Spleen (tissue), 11 donors: ENCODE data around the gene ALOX12B. TPM values are rescaled to one million over a fixed set of nuclear protein-coding genes. Genes with fewer than 3 reads are reported as not detected.

Experiments
- DNase-seq: peaks from one replicate; pipeline ENCODE4 v3.0.0-alpha.2; 2020
- H3K27ac ChIP-seq, 8 donors: fragments of 200-600 bp; sonication (generic) in 7 of 8; 1 replicate in 4 of 8; 2 replicates in 4 of 8; pipeline versions ENCODE4 v1.5.0 to v1.8.0; 2016 to 2021; ENCODE audit warnings: inconsistent platforms in 4 of 8, mild to moderate bottlenecking in 4 of 8, moderate library complexity in 1 of 8
- H3K27me3 ChIP-seq, 7 donors: fragments of 200-600 bp; sonication (generic) in 6 of 7; replicated peaks in 1 of 7; 1 replicate in 4 of 7; 2 replicates in 3 of 7; pipeline versions ENCODE4 v1.5.0 to v1.8.0; 2016 to 2021; ENCODE audit warnings: inconsistent platforms in 3 of 7, mild to moderate bottlenecking in 1 of 7
- H3K36me3 ChIP-seq, 6 donors: fragments of 200-600 bp; sonication (generic) in 5 of 6; 1 replicate in 4 of 6; 2 replicates in 2 of 6; pipeline versions ENCODE4 v1.5.0 to v1.8.0; 2016 to 2021; ENCODE audit warnings: inconsistent platforms in 2 of 6
- H3K4me1 ChIP-seq, 6 donors: fragments of 200-600 bp; sonication (generic) in 5 of 6; 1 replicate in 3 of 6; 2 replicates in 3 of 6; pipeline versions ENCODE4 v1.5.0 to v1.8.0; 2016 to 2021; ENCODE audit warnings: inconsistent platforms in 3 of 6
- H3K4me3 ChIP-seq, 8 donors: fragments of 200-600 bp; sonication (generic) in 7 of 8; 1 replicate in 4 of 8; 2 replicates in 4 of 8; pipeline versions ENCODE4 v1.5.0 to v1.8.0; 2016 to 2021; ENCODE audit warnings: inconsistent platforms in 4 of 8, mild to moderate bottlenecking in 4 of 8, moderate library complexity in 2 of 8
- H3K9me3 ChIP-seq, 8 donors: fragments of 200-600 bp; sonication (generic) in 7 of 8; 1 replicate in 4 of 8; 2 replicates in 4 of 8; pipeline versions ENCODE4 v1.5.0 to v1.8.0; 2016 to 2021; ENCODE audit warnings: inconsistent platforms in 4 of 8
- POLR2A ChIP-seq, 3 donors: fragments of 450-650 bp; IDR thresholded peaks; one replicate each; pipeline ENCODE4 v1.5.1; 2017; ENCODE audit warnings: antibody characterized with exemption in 3 of 3, mild to moderate bottlenecking in 1 of 3
- POLR2AphosphoS5 ChIP-seq, 3 donors: sonication (generic); formaldehyde crosslinking; IDR thresholded peaks; one replicate each; pipeline ENCODE4 v1.5.1; 2017; ENCODE audit warnings: antibody characterized with exemption in 3 of 3
- WGBS, 5 donors: extraction: QIAGEN DNeasy Blood & Tissue Kit in 3 of 5; methylation state at CpG; one replicate each; pipeline versions ENCODE4 v1.1.5 to v1.1.7; 2013 to 2018; 5-methylcytosine and 5-hydroxymethylcytosine counted together
- intact Hi-C: fragments of 100-400 bp; cut with DNase I; formaldehyde crosslinking; loops from one replicate; pipeline ENCODE4 v1.15.0; 2023; ENCODE audit warnings: low total_unique reads
- polyA plus RNA-seq, 3 donors: library from polyadenylated mRNA; stranded (reverse); fragments of 200-250 nt; gene quantifications; one replicate each; pipeline ENCODE4 v1.2.1, GENCODE V29; 2013
- total RNA-seq, 7 donors: library from RNA; depleted of rRNA in 3 of 7; stranded (reverse); fragments of >200 nt in 3 of 7; fragmentation: NEBNext Ultra II Directional in 4 of 7; extraction: Animal tissue kit (Norgen Biotek cat#: 25700) in 4 of 7; gene quantifications; one replicate each; pipeline versions ENCODE4 v1.1.0 to v1.2.1, GENCODE V29; 2016 to 2021
- TF ChIP-seq, protein P1 (sequence below), 11 experiments: fragments of 200-600 bp in 7 of 11; fragments of 450-650 bp in 4 of 11; sonication (generic) in 4 of 11; IDR thresholded peaks in 8 of 11; conservative IDR thresholded peaks in 3 of 11; 1 replicate in 7 of 11; 2 replicates in 4 of 11; pipeline versions ENCODE4 v1.4.0 to v1.8.0; 2016 to 2021; ENCODE audit warnings: antibody characterized with exemption in 11 of 11, inconsistent platforms in 4 of 11, mild to moderate bottlenecking in 1 of 11
- donor health status: healthy with polysubstance abuse.
- donor health status: DM: no; HTN: no; CAD: no; lungs with moderate emphysema.
- donor health status: DM: no; HTN: no; CAD: no.
- donor health status: Bipolar disorder and iron deficiency.
- donor health status: healthy.
- donor health status: DM: no; HTN: no; CAD: no.
- donor health status: DM: yes; HTN: yes; CAD: no.

ALOX12B gene
- total and polyA plus RNA-seq, 10 donors, result 0.47 to 1.3 (median 0.86) TPM; not detected in 4

DNA sequence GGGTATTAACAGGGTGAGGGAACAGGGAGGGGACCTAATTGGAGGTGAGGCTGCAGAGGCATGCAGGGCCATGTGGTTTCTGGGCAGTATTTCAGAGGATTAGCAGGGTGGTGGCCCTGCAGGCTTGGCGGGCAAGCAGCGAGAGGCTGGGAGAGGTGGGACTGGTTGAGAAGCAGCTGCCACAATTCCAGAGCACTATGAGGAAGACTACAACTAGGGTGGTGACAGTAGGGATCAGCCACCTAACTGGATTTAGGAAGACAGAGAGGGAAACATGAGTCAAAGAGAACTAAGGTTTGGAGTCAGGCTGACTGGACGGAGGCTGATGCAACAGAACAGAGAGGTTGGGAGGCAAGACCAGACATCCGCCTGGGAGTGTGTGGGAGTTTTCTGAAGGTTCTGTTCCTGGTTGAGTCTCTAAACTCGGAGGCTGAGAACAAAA, 18.5 kb upstream of the ALOX12B start:
- H3K27ac ChIP-seq, result no peak overlapping the region
- H3K27me3 ChIP-seq, result peaks cover 0 to 31% (median 20%) of the 10 kb centered on the region in 7 donors
- DNase-seq, result no peak
- H3K9me3 ChIP-seq, result no peaks in the 10 kb centered on the region
- WGBS, 5 donors, result 74 to 88% (median 80%) methylated on average over 5 of the region's 5 CpGs
- no peak overlapping the region for H3K4me3 ChIP-seq
- TF ChIP-seq POLR2A (IDR thresholded peaks at IDR 0.05) (no peak), POLR2AphosphoS5 (IDR thresholded peaks at IDR 0.05) (no peak)
- TF ChIP-seq, protein P1, sequence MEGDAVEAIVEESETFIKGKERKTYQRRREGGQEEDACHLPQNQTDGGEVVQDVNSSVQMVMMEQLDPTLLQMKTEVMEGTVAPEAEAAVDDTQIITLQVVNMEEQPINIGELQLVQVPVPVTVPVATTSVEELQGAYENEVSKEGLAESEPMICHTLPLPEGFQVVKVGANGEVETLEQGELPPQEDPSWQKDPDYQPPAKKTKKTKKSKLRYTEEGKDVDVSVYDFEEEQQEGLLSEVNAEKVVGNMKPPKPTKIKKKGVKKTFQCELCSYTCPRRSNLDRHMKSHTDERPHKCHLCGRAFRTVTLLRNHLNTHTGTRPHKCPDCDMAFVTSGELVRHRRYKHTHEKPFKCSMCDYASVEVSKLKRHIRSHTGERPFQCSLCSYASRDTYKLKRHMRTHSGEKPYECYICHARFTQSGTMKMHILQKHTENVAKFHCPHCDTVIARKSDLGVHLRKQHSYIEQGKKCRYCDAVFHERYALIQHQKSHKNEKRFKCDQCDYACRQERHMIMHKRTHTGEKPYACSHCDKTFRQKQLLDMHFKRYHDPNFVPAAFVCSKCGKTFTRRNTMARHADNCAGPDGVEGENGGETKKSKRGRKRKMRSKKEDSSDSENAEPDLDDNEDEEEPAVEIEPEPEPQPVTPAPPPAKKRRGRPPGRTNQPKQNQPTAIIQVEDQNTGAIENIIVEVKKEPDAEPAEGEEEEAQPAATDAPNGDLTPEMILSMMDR (IDR thresholded peaks at IDR 0.05 in 8 of 11, conservative IDR thresholded peaks at IDR 0.05 in 3 of 11), result no peak
- intact Hi-C loops, result no loop called here
- H3K4me1 ChIP-seq, result peaks cover 6 to 16% (median 11%) of the 10 kb centered on the region in 6 donors
- H3K36me3 ChIP-seq, result no peaks in the 10 kb centered on the region

DNA sequence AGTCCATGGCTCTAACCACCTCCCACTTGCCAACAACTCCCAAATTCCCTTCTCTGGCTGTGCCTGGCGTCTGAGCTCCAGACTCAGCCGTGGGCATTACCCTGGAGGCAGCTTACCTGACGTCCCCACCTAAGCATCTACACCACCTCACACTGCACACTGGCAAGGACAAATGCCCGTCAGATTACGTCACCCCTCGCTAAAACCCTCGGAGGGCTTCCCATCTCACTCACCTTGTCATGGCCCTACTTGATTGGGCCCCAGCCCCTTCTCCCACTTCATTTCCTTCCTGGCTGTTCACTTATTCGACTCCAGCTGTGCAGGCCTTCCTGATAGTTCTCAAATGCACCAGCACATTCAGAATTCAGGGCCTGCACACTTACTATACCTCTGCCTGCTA, 17.4 kb upstream of the ALOX12B start:
- WGBS, 5 donors, result 55 to 65% (median 64%) methylated on average over 8 of the region's 8 CpGs
- TF ChIP-seq POLR2AphosphoS5 (IDR thresholded peaks at IDR 0.05) (no peak), POLR2A (IDR thresholded peaks at IDR 0.05) (no peak)
- TF ChIP-seq, protein P1 (IDR thresholded peaks at IDR 0.05 in 8 of 11, conservative IDR thresholded peaks at IDR 0.05 in 3 of 11), result no peak
- no peak for DNase-seq
- Histone ChIP-seq H3K4me3 (no peak overlapping the region), H3K27me3 (peaks cover 0 to 20% (median 10%) of the 10 kb centered on the region in 7 donors), H3K36me3 (no peaks in the 10 kb centered on the region), H3K4me1 (peaks cover 2 to 8% (median 4%) of the 10 kb centered on the region in 6 donors), H3K27ac (no peak overlapping the region), H3K9me3 (no peaks in the 10 kb centered on the region)
- intact Hi-C loops, result no loop called here

DNA sequence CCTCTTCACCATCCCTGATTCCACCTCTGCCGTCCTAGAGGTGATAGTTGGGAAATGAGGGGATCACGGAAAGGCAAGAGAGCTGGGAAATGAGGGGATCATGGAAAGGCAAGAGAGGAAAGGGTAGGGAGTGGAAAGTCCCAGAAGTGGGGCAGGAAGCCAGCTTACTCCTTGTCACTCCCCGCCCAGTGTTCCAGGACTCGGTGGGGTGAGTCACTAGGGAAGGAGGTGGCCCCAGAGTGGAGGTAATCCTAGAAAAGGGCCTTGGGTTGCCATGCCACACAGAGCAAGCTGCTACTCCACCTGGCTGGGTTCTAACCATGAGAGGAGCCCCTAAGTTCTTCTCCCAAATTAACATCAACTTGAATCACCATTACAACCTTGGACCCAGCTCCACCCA, 16.0 kb upstream of the ALOX12B start:
- peaks cover 0 to 6% (median 0%) of the 10 kb centered on the region in 7 donors for H3K27me3 ChIP-seq
- no peaks in the 10 kb centered on the region for H3K36me3 ChIP-seq
- TF ChIP-seq POLR2AphosphoS5 (IDR thresholded peaks at IDR 0.05), result no peak
- TF ChIP-seq, protein P1 (IDR thresholded peaks at IDR 0.05 in 8 of 11, conservative IDR thresholded peaks at IDR 0.05 in 3 of 11), result no peak
- TF ChIP-seq POLR2A (IDR thresholded peaks at IDR 0.05), result no peak

DNA sequence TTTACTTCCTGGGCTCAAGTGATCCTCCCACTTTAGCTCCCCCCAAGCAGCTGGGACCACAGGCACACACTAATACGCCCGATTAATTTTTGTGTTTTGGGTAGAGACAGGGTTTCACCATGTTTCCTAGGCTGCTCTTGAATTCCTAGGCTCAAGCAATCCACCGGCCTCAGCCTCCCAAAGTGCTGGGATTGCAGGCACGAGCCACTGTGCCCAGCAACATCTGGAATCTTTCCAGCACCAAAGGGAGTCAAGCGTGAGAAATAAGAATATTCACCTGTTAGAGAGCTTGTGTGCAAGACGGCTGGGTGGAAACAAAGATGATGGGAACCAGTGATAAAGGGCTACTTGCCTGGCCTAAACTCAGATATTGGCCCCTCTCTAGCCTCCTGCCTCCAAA, 14.2 kb upstream of the ALOX12B start:
- no peak for TF ChIP-seq POLR2A (IDR thresholded peaks at IDR 0.05)
- TF ChIP-seq, protein P1 (IDR thresholded peaks at IDR 0.05 in 8 of 11, conservative IDR thresholded peaks at IDR 0.05 in 3 of 11), result no peak
- TF ChIP-seq POLR2AphosphoS5 (IDR thresholded peaks at IDR 0.05), result no peak
- no peaks in the 10 kb centered on the region for H3K9me3 ChIP-seq
- H3K4me3 ChIP-seq, result no peak overlapping the region
- peaks cover 0 to 4% (median 0%) of the 10 kb centered on the region in 7 donors for H3K27me3 ChIP-seq
- intact Hi-C loops, result no loop called here
- no peaks in the 10 kb centered on the region for H3K4me1 ChIP-seq
- WGBS, 5 donors, result 66 to 88% (median 84%) methylated on average over 6 of the region's 6 CpGs
- H3K27ac ChIP-seq, result no peak overlapping the region
- DNase-seq, result no peak
- no peaks in the 10 kb centered on the region for H3K36me3 ChIP-seq

More for the DNA sequence above, 16.0 kb upstream of the ALOX12B start:
- WGBS, 5 donors, result 76 to 94% (median 84%) methylated on average over 4 of the region's 4 CpGs
- Histone ChIP-seq H3K4me3 (no peak overlapping the region), H3K27ac (no peak overlapping the region), H3K9me3 (no peaks in the 10 kb centered on the region), H3K4me1 (no peaks in the 10 kb centered on the region)
- no peak for DNase-seq
- intact Hi-C loops, result no loop called here
